ENCODE results near the gene SBF2. TPM values are rescaled to one million over a fixed set of nuclear protein-coding genes. Genes with fewer than 3 reads are reported as not detected.

SBF2 gene
- polyA plus RNA-seq, 1 experiment = 44.4 TPM

DNA sequence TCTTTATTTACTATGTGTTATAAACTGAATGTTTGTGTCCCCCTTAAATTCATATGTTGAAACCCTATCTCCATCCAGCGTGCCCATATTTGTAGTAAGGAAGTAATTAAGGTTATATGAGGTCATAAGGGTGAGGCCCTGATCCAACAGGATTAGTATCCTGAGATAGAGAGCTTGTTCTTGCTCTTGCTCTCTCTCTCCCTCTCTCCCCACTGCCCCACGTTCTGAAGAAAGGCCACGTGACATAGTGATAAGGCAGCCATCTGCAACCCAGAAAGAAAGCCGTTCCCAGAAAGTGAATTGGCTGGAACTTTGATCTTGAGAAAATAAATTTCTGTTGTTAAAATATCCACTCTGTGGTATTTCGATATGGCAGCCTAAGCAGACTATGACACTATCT lies 417.7 kb downstream of the SBF2 start:
- Histone ChIP-seq H3K4me3 (ENCODE audit: low read depth, low read length) (no peak overlapping the region), H3K9me3 (ENCODE audit: control insufficient read depth, insufficient read depth, low read length) (no peaks in the 10 kb centered on the region; the same call in 1 of the 2 replicates), H3K27me3 (ENCODE audit: control insufficient read depth, insufficient read depth, low read length) (no peaks in the 10 kb centered on the region), H3K27ac (ENCODE audit: low read depth, low read length) (no peak overlapping the region)
- ChIA-PET CTCF (no interaction called here), POLR2A (no interaction called here)
- no peak for DNase-seq (ENCODE audit: low read depth, low spot score)
- TF ChIP-seq, protein P1, sequence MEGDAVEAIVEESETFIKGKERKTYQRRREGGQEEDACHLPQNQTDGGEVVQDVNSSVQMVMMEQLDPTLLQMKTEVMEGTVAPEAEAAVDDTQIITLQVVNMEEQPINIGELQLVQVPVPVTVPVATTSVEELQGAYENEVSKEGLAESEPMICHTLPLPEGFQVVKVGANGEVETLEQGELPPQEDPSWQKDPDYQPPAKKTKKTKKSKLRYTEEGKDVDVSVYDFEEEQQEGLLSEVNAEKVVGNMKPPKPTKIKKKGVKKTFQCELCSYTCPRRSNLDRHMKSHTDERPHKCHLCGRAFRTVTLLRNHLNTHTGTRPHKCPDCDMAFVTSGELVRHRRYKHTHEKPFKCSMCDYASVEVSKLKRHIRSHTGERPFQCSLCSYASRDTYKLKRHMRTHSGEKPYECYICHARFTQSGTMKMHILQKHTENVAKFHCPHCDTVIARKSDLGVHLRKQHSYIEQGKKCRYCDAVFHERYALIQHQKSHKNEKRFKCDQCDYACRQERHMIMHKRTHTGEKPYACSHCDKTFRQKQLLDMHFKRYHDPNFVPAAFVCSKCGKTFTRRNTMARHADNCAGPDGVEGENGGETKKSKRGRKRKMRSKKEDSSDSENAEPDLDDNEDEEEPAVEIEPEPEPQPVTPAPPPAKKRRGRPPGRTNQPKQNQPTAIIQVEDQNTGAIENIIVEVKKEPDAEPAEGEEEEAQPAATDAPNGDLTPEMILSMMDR (IDR thresholded peaks at IDR 0.05; ENCODE audit: low read depth, low read length) = no peak

DNA sequence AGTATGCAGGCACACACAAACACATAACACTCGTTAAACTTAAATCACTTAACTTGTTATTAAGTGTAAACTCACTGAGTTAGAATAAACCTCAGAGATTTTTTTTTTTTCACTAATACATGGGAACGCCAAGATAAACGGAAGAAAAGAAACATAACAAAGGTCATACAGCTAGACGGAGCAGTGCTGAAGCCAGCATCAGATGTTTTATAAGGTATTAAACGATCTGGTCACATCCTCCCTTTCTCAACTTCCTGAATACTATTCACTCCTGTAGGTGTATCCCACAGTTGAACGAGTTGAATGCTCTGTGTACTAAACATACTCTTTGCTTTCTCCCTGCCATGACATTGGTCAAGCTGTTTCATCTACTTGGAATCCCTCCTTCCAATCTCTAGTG lies 418.2 kb downstream of the SBF2 start:
- ChIA-PET CTCF (no interaction called here), POLR2A (no interaction called here)

DNA sequence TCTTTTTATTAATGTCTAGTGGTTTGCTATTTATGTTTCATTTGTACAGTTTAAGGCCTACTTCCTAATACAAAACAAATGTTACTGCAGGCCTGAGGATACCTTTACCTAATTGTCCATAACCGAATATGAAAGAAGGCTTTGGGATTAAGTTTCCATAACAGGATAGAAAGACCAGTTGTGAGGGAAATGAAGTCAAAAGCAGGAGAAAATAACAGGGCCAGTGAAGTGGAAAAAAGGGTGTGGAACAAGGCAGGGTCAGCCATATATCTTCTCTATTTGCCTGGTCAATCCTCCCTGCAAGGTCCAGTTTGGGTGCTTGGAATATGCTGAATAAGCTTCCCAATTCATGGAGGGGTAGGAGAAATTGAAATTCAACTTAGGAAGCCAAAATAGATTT lies 418.6 kb downstream of the SBF2 start:
- DNase-seq (ENCODE audit: low read depth, low spot score) = no peak
- no peak overlapping the region for H3K4me3 ChIP-seq (ENCODE audit: low read depth, low read length)
- no peak overlapping the region for H3K27ac ChIP-seq (ENCODE audit: low read depth, low read length)
- TF ChIP-seq, protein P1 (IDR thresholded peaks at IDR 0.05; ENCODE audit: low read depth, low read length) = no peak
- peaks cover 4% of the 10 kb centered on the region; the same call in 1 of the 2 replicates for H3K9me3 ChIP-seq (ENCODE audit: control insufficient read depth, insufficient read depth, low read length)
- H3K27me3 ChIP-seq (ENCODE audit: control insufficient read depth, insufficient read depth, low read length) = no peaks in the 10 kb centered on the region
- ChIA-PET CTCF (interaction anchor here (1.2 kb wide), 1 partner anchor 429 kb away, joined by 3 read pairs; the partner anchor contains the start of gene ADM), POLR2A (no interaction called here)

More for the DNA sequence above, 418.2 kb downstream of the SBF2 start:
- Histone ChIP-seq H3K9me3 (ENCODE audit: control insufficient read depth, insufficient read depth, low read length) (no peaks in the 10 kb centered on the region; the same call in 1 of the 2 replicates), H3K27me3 (ENCODE audit: control insufficient read depth, insufficient read depth, low read length) (no peaks in the 10 kb centered on the region), H3K27ac (ENCODE audit: low read depth, low read length) (no peak overlapping the region), H3K4me3 (ENCODE audit: low read depth, low read length) (no peak overlapping the region)
- no peak for DNase-seq (ENCODE audit: low read depth, low spot score)
- TF ChIP-seq, protein P1 (IDR thresholded peaks at IDR 0.05; ENCODE audit: low read depth, low read length) = no peak

DNA sequence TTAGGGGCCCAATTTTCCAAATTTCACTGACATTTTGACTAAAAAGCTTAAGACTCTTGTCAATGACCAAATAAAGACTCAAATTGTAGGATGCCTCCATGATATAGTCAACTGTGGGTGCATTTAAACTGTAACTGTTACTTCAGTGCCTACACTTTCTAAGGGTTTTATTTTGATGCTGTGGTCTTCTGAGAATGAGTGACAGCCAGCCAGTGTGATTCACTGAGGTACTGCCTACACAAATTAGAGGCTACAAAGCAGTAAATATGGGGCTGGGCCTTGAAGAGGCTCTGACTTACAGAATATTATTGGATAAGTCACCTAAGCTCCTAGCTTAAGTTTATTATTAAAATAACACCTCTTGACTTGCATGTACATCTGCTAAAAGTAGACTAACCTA lies 419.6 kb downstream of the SBF2 start:
- H3K9me3 ChIP-seq (ENCODE audit: control insufficient read depth, insufficient read depth, low read length) = peaks cover 4% of the 10 kb centered on the region; the same call in 1 of the 2 replicates
- CTCF ChIA-PET = interaction anchor here (0.6 to 1.5 kb wide), 3 partner anchors 38 to 430 kb away, joined by 3 to 4 read pairs (median 3); partner anchors contain the start of gene ADM
- H3K27ac ChIP-seq (ENCODE audit: low read depth, low read length) = no peak overlapping the region
- POLR2A ChIA-PET = no interaction called here
- TF ChIP-seq, protein P1 (IDR thresholded peaks at IDR 0.05; ENCODE audit: low read depth, low read length) = no peak
- no peak overlapping the region for H3K4me3 ChIP-seq (ENCODE audit: low read depth, low read length)
- DNase-seq (ENCODE audit: low read depth, low spot score) = no peak
- H3K27me3 ChIP-seq (ENCODE audit: control insufficient read depth, insufficient read depth, low read length) = no peaks in the 10 kb centered on the region

DNA sequence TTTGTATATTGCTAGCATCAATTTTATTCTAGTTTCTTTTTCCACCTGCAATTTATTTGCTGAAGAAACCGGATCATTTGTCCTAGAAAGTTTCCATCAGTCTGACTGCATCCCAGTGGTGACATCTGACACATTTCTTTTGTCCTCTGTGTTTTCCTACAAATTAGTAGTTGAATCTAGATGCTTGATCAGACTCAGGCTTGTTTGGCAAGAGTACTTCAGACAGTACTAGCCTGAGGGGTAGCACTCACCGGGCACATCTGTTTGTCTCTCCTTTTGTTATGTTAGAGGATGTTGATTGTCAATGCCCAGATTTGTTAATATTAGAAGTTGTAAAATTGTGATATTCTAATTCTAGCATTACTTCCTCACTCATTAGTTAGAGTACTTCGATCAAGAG lies 425.4 kb downstream of the SBF2 start:
- H3K27me3 ChIP-seq (ENCODE audit: control insufficient read depth, insufficient read depth, low read length) = no peaks in the 10 kb centered on the region
- H3K9me3 ChIP-seq (ENCODE audit: control insufficient read depth, insufficient read depth, low read length) = peaks cover 6% of the 10 kb centered on the region; the same call in 1 of the 2 replicates
- ChIA-PET POLR2A (no interaction called here), CTCF (interaction anchor here (0.7 kb wide), 1 partner anchor 335 kb away, joined by 6 read pairs; no protein-coding TSS in a partner anchor)
- TF ChIP-seq, protein P1 (IDR thresholded peaks at IDR 0.05; ENCODE audit: low read depth, low read length) = no peak
- DNase-seq (ENCODE audit: low read depth, low spot score) = no peak
- H3K4me3 ChIP-seq (ENCODE audit: low read depth, low read length) = no peak overlapping the region
- no peak overlapping the region for H3K27ac ChIP-seq (ENCODE audit: low read depth, low read length)

Data from AG04450 (cell line).